IMR-90 (cell line): ENCODE results near the gene MT3. TPM values are rescaled to one million over a fixed set of nuclear protein-coding genes. Genes with fewer than 3 reads are reported as not detected.
A peak's percentile ranks its signal among the peaks of the same experiment; 100 is the strongest.

Experiments used
- ATAC-seq: fragments of 200-7000 bp; cut with Tn5 transposase; 2 replicates; pipeline ENCODE4 v1.9.1; 2020; ENCODE audit warnings: low read depth, mild to moderate bottlenecking, moderate library complexity
- BruUV-seq: library from RNA; stranded (reverse); fragments of 400-500 nt; replicated peaks from 2 replicates; lab custom pipeline; 2021; lab: Mats Ljungman, UMichigan
- CTCF ChIA-PET: fragments of 300-600 bp; formaldehyde crosslinking; extraction: SDS; loops from one replicate; lab custom pipeline; 2021; ENCODE audit warnings: antibody characterized with exemption; lab: Yijun Ruan, JAX
- POLR2A ChIA-PET: fragments of 300-600 bp; sonication (Branson Sonifier 250); formaldehyde crosslinking; loops from one replicate; lab custom pipeline; 2022; ENCODE audit warnings: antibody characterized with exemption; ENCODE audit not compliant: unreplicated experiment; lab: Charles Lee
- DNase-seq: peaks from one replicate; pipeline ENCODE4 v3.0.0; 2013
- H2AFZ ChIP-seq: replicated peaks from 2 replicates; pipeline ENCODE3; 2013; ENCODE audit warnings: low read length, mild to moderate bottlenecking; ENCODE audit not compliant: poor library complexity
- H2AK5ac ChIP-seq: 2 replicates; pipeline ENCODE4 v1.6.1; 2013; ENCODE audit warnings: low read depth, low read length, inconsistent platforms
- H2AK9ac ChIP-seq: replicated peaks from 2 replicates; pipeline ENCODE3; 2013; ENCODE audit warnings: mild to moderate bottlenecking, low read depth, low read length, moderate library complexity; ENCODE audit not compliant: poor library complexity
- H2BK120ac ChIP-seq: 2 replicates; pipeline ENCODE4 v1.6.1; 2013; ENCODE audit warnings: low read depth, low read length, inconsistent platforms
- H2BK15ac ChIP-seq: 3 replicates; pipeline ENCODE4 v1.6.1; 2013; ENCODE audit warnings: low read depth, low read length, inconsistent platforms
- H2BK20ac ChIP-seq: 2 replicates; pipeline ENCODE4 v1.6.1; 2013; ENCODE audit warnings: low read depth, mild to moderate bottlenecking, inconsistent platforms, low read length, moderate library complexity
- H2BK5ac ChIP-seq: 2 replicates; pipeline ENCODE4 v1.6.1; 2013; ENCODE audit warnings: mild to moderate bottlenecking, low read depth, low read length, inconsistent platforms; ENCODE audit not compliant: poor library complexity, severe bottlenecking
- H3K14ac ChIP-seq: replicated peaks from 2 replicates; pipeline ENCODE4 v1.6.1; 2013; ENCODE audit warnings: low read depth, low read length, inconsistent platforms
- H3K18ac ChIP-seq: 2 replicates; pipeline ENCODE4 v1.6.1; 2013; ENCODE audit warnings: low read depth, low read length, control low read depth
- H3K23ac ChIP-seq: 2 replicates; pipeline ENCODE4 v1.6.1; 2013; ENCODE audit warnings: low read depth, low read length, inconsistent platforms
- H3K27ac ChIP-seq: 2 replicates; pipeline ENCODE4 v1.5.1; 2013; ENCODE audit warnings: mild to moderate bottlenecking, control low read depth, low read length; ENCODE audit not compliant: insufficient read depth
- H3K27me3 ChIP-seq: 2 replicates; pipeline ENCODE4 v1.6.1; 2013; ENCODE audit warnings: low read length; ENCODE audit not compliant: control insufficient read depth, insufficient read depth
- H3K36me3 ChIP-seq: 2 replicates; pipeline ENCODE4 v1.6.1; 2013; ENCODE audit warnings: low read length, mixed read lengths; ENCODE audit not compliant: control insufficient read depth, insufficient read depth
- H3K4ac ChIP-seq: 2 replicates; pipeline ENCODE4 v1.6.1; 2013; ENCODE audit warnings: low read depth, low read length, inconsistent platforms
- H3K4me1 ChIP-seq: 2 replicates; pipeline ENCODE4 v1.6.1; 2013; ENCODE audit warnings: low read length, mixed read lengths; ENCODE audit not compliant: control insufficient read depth, insufficient read depth
- H3K4me2 ChIP-seq: 2 replicates; pipeline ENCODE4 v1.6.1; 2013; ENCODE audit warnings: low read depth, mild to moderate bottlenecking, control low read depth, low read length, moderate library complexity
- H3K4me3 ChIP-seq: 2 replicates; pipeline ENCODE4 v1.5.1; 2013; ENCODE audit warnings: low read depth, mild to moderate bottlenecking, control low read depth, low read length, moderate library complexity; ENCODE audit not compliant: insufficient read depth
- H3K56ac ChIP-seq: 2 replicates; pipeline ENCODE4 v1.6.1; 2013; ENCODE audit warnings: low read length, inconsistent platforms; ENCODE audit not compliant: insufficient read depth; ENCODE audit errors: extremely low read depth
- H3K79me1 ChIP-seq, 2 experiments: 2 replicates each; pipeline ENCODE4 v1.6.1; 2013; ENCODE audit warnings: low read length in 2 of 2, inconsistent platforms in 1 of 2, low read depth in 1 of 2
- H3K9ac ChIP-seq: 2 replicates; pipeline ENCODE4 v1.6.1; 2013; ENCODE audit warnings: low read depth, low read length, control low read depth
- H3K9me1 ChIP-seq: 2 replicates; pipeline ENCODE4 v1.6.1; 2013; ENCODE audit warnings: low read length, inconsistent platforms; ENCODE audit not compliant: insufficient read depth
- H3K9me3 ChIP-seq: 2 replicates; pipeline ENCODE4 v1.6.1; 2013; ENCODE audit warnings: low read length; ENCODE audit not compliant: control insufficient read depth, insufficient read depth
- H4K20me1 ChIP-seq: 2 replicates; pipeline ENCODE4 v1.6.1; 2013; ENCODE audit warnings: low read length, inconsistent platforms; ENCODE audit not compliant: insufficient read depth
- H4K5ac ChIP-seq: 2 replicates; pipeline ENCODE4 v1.6.1; 2013; ENCODE audit warnings: mild to moderate bottlenecking, low read depth, low read length, control low read depth
- H4K8ac ChIP-seq, 2 experiments: 2 replicates each; pipeline ENCODE4 v1.6.1; 2013; ENCODE audit warnings: low read depth in 2 of 2, low read length in 2 of 2, control low read depth in 1 of 2, inconsistent platforms in 1 of 2
- H4K91ac ChIP-seq: 2 replicates; pipeline ENCODE4 v1.6.1; 2013; ENCODE audit warnings: low read depth, low read length, inconsistent platforms; ENCODE audit not compliant: insufficient read depth
- CHD1 ChIP-seq: IDR thresholded peaks from 2 replicates; pipeline ENCODE4 v1.6.1; 2012; ENCODE audit warnings: low read depth, low read length, improper control_type of control experiment
- ELK1 ChIP-seq: fragments of 150-350 bp; IDR thresholded peaks from 2 replicates; pipeline ENCODE4 v1.6.1; 2016; ENCODE audit warnings: low read depth, mild to moderate bottlenecking, low read length, moderate library complexity, borderline replicate concordance
- NFE2L2 ChIP-seq: fragments of 150-350 bp; IDR thresholded peaks from 2 replicates; pipeline ENCODE4 v1.6.1; 2016; ENCODE audit warnings: low read depth, mild to moderate bottlenecking, low read length
- POLR2A ChIP-seq: IDR thresholded peaks from 2 replicates; pipeline ENCODE4 v1.6.1; 2012; ENCODE audit warnings: mild to moderate bottlenecking, low read depth, low read length
- RAD21 ChIP-seq: IDR thresholded peaks from 2 replicates; pipeline ENCODE4 v1.6.1; 2012; ENCODE audit warnings: low read length, improper control_type of control experiment
- RFX5 ChIP-seq: IDR thresholded peaks from 2 replicates; pipeline ENCODE4 v1.8.0; 2012; ENCODE audit warnings: low read depth, mild to moderate bottlenecking, low read length, moderate library complexity
- SMC3 ChIP-seq: fragments of 150-350 bp; IDR thresholded peaks from 2 replicates; pipeline ENCODE4 v1.6.1; 2016; ENCODE audit warnings: low read depth, mild to moderate bottlenecking, antibody characterized with exemption, low read length, moderate library complexity
- WGBS, 2 experiments: methylation state at CpG; one replicate each; pipeline versions ENCODE4 v1.1.5 to v1.1.7; 2013; ENCODE audit warnings: missing lambda C conversion rate in 2 of 2; ENCODE audit not compliant: insufficient read length in 1 of 2; ENCODE audit errors: extremely low coverage in 2 of 2; 5-methylcytosine and 5-hydroxymethylcytosine counted together
- dilution Hi-C: fragments of 300-500 bp; cut with HindIII; formaldehyde crosslinking; loops from one replicate; pipeline ENCODE4 v1.14.3; 2018; ENCODE audit warnings: low sequenced_read_pairs; ENCODE audit not compliant: unreplicated experiment
- in situ Hi-C: fragments of 300-500 bp; cut with MboI; formaldehyde crosslinking; loops from 3 replicates; pipeline ENCODE4 v1.14.3; 2019; ENCODE audit warnings: low sequenced_read_pairs, inconsistent platforms, mixed read lengths
- intact Hi-C: fragments of 100-400 bp; cut with micrococcal nuclease; formaldehyde crosslinking; loops from 2 replicates; pipeline ENCODE4 v1.10.0; 2022
- polyA plus RNA-seq, 3 experiments: library from polyadenylated mRNA; depleted of rRNA; stranded (reverse); fragments of >200 nt; gene quantifications; 2 replicates each; pipeline ENCODE4 v1.2.3, GENCODE V29; 2012; ENCODE audit warnings: low replicate concordance in 1 of 3
- total RNA-seq: library from RNA; depleted of rRNA; stranded (reverse); fragments of >200 nt; gene quantifications from 2 replicates; pipeline ENCODE4 v1.2.3, GENCODE V29; 2012
- TF ChIP-seq, protein P1 (sequence below): conservative IDR thresholded peaks from 2 replicates; pipeline ENCODE4 v1.5.1; 2012; ENCODE audit warnings: mild to moderate bottlenecking, low read depth, low read length, improper control_type of control experiment
- TF ChIP-seq, protein P2 (sequence below): fragments of 150-350 bp; IDR thresholded peaks from 2 replicates; pipeline ENCODE4 v1.6.1; 2017; ENCODE audit warnings: mild to moderate bottlenecking, antibody characterized with exemption, low read length, low read depth

MT3 gene
- total and polyA plus RNA-seq, 2 of the 4 experiments (the other 2 are of a cell fraction) = 0.62 TPM; not detected in 1

DNA sequence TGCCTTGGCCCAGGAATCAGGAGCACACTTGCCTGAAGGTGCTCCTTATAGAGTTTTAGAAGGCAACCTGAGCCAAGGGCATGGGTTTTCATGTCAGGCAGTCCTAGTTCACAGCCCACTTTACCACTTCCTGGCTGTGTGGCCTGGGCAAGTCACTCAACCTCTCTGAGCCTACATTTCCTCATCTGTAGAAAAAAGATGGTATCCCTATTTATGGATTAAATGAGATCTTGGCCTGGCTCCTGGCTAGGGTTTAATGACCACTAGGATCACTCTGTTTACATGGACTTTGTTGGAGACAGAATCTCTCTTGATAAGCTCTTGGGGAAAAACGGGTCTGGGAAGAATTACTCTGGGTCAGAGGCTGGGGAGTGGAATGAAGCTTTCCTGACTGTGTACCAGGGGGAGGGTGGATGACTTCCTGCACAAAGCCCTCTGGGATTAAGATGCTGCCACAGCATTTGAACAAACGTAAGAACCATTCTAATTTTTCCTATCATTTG lies 21.3 kb downstream of the MT3 start:
- ChIA-PET POLR2A (no interaction called here), CTCF (interaction anchor here (1.6 kb wide), 1 partner anchor 10 kb away, joined by 4 read pairs; no protein-coding TSS in a partner anchor)
- no CpG with 5 or more reads among the region's 2 CpGs for WGBS, 2 experiments
- Histone ChIP-seq H3K9ac (peak overlapping the region; percentile 28), H2BK120ac (peak overlapping the region; percentile 96), H3K4me2 (peak overlapping the region; percentile 78), H3K18ac (peak overlapping the region; percentile 90), H3K4me3 (peak overlapping the region; percentile 35; the same call in 1 of the 2 replicates), H3K4me1 (peaks cover 36% of the 10 kb centered on the region), H2BK15ac (peak overlapping the region; percentile 55), H2AFZ (peak overlapping the region; percentile 52), H3K9me1 (peaks cover 20% of the 10 kb centered on the region), H3K27me3 (no peaks in the 10 kb centered on the region), H3K27ac (peak overlapping the region; percentile 70), H2AK9ac (peak overlapping the region; percentile 21), H4K20me1 (peaks cover 11% of the 10 kb centered on the region), H4K8ac (peak overlapping the region; percentile 37 to 81), H4K91ac (peak overlapping the region; percentile 90), H2AK5ac (peak overlapping the region; percentile 73), H3K36me3 (no peaks in the 10 kb centered on the region), H2BK20ac (peak overlapping the region; percentile 71), H3K79me1 (peaks cover 2 to 51% of the 10 kb centered on the region in 2 experiments; a peak in 3 of 4 replicates), H2BK5ac (peak overlapping the region; percentile 98), H3K23ac (peak overlapping the region; percentile 89), H3K9me3 (no peaks in the 10 kb centered on the region), H3K56ac (peak overlapping the region; percentile 73), H4K5ac (peak overlapping the region; percentile 88), H3K14ac (peak overlapping the region; percentile 83), H3K4ac (peak overlapping the region; percentile 82)
- intact Hi-C loops (no loop called here), in situ Hi-C loops (no loop called here), dilution Hi-C loops (no loop called here)
- ATAC-seq = no peak
- DNase-seq = peak; percentile 71
- no peak for TF ChIP-seq SMC3
- no peak for TF ChIP-seq RAD21
- TF ChIP-seq, protein P1, sequence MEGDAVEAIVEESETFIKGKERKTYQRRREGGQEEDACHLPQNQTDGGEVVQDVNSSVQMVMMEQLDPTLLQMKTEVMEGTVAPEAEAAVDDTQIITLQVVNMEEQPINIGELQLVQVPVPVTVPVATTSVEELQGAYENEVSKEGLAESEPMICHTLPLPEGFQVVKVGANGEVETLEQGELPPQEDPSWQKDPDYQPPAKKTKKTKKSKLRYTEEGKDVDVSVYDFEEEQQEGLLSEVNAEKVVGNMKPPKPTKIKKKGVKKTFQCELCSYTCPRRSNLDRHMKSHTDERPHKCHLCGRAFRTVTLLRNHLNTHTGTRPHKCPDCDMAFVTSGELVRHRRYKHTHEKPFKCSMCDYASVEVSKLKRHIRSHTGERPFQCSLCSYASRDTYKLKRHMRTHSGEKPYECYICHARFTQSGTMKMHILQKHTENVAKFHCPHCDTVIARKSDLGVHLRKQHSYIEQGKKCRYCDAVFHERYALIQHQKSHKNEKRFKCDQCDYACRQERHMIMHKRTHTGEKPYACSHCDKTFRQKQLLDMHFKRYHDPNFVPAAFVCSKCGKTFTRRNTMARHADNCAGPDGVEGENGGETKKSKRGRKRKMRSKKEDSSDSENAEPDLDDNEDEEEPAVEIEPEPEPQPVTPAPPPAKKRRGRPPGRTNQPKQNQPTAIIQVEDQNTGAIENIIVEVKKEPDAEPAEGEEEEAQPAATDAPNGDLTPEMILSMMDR = no peak
- TF ChIP-seq RFX5 = no peak
- TF ChIP-seq CHD1 = no peak
- TF ChIP-seq, protein P2, sequence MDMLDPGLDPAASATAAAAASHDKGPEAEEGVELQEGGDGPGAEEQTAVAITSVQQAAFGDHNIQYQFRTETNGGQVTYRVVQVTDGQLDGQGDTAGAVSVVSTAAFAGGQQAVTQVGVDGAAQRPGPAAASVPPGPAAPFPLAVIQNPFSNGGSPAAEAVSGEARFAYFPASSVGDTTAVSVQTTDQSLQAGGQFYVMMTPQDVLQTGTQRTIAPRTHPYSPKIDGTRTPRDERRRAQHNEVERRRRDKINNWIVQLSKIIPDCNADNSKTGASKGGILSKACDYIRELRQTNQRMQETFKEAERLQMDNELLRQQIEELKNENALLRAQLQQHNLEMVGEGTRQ = no peak
- no peak for TF ChIP-seq POLR2A
- TF ChIP-seq ELK1 = no peak
- no peak for TF ChIP-seq NFE2L2
- BruUV-seq = no TSS peak
